Measurements from ENCODE around the gene ALPK1.

- TF ChIP-seq, protein P1, sequence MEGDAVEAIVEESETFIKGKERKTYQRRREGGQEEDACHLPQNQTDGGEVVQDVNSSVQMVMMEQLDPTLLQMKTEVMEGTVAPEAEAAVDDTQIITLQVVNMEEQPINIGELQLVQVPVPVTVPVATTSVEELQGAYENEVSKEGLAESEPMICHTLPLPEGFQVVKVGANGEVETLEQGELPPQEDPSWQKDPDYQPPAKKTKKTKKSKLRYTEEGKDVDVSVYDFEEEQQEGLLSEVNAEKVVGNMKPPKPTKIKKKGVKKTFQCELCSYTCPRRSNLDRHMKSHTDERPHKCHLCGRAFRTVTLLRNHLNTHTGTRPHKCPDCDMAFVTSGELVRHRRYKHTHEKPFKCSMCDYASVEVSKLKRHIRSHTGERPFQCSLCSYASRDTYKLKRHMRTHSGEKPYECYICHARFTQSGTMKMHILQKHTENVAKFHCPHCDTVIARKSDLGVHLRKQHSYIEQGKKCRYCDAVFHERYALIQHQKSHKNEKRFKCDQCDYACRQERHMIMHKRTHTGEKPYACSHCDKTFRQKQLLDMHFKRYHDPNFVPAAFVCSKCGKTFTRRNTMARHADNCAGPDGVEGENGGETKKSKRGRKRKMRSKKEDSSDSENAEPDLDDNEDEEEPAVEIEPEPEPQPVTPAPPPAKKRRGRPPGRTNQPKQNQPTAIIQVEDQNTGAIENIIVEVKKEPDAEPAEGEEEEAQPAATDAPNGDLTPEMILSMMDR (IDR thresholded peaks at IDR 0.05), result no peak
- TF ChIP-seq POLR2A (IDR thresholded peaks at IDR 0.05), result no peak
Measured at GRCh38 chr4:112472318-112472717, 175.1 kb downstream of the ALPK1 start.

All from uterus (tissue), 2 donors.